ENCODE results near the gene MYO1B. TPM values are rescaled to one million over a fixed set of nuclear protein-coding genes. Genes with fewer than 3 reads are reported as not detected.

MYO1B gene
- polyA plus RNA-seq, 3 donors: 0.01 TPM; not detected in 2

- peaks cover 0 to 4% (median 2%) of the 10 kb centered on the region in 7 donors for H3K9me3 Mint-ChIP-seq
- no peaks in the 10 kb centered on the region for H3K4me1 ChIP-seq (ENCODE audit: control insufficient read depth in 1 of 2, insufficient read depth in 2 of 2, low read length in 2 of 2)
- 100% methylated on average over 3 of the region's 5 CpGs for WGBS (ENCODE audit: insufficient coverage)
These were observed 151.6 kb downstream of the MYO1B start for GRCh38 chr2:191396794-191397193.

GRCh38 chr2:191399601-191400000 is 154.4 kb downstream of the MYO1B start:
- no peaks in the 10 kb centered on the region for H3K36me3 Mint-ChIP-seq
- no peak overlapping the region for H3K4me3 ChIP-seq (replicated peaks in 1 of 3; ENCODE audit: low read depth in 2 of 3, low read length in 3 of 3)
- TF ChIP-seq CTCF (IDR thresholded peaks at IDR 0.05): no peak
- no peak overlapping the region for H2AFZ ChIP-seq (ENCODE audit: insufficient read depth, low read depth, low read length, poor library complexity, severe bottlenecking)
- no peak overlapping the region for H3K4me3 Mint-ChIP-seq
- no peaks in the 10 kb centered on the region for H3K27me3 Mint-ChIP-seq (ENCODE audit: low read depth in 3 of 3)
- H3K9ac ChIP-seq (ENCODE audit: insufficient read depth, low read length, poor library complexity, severe bottlenecking): no peak overlapping the region
- H3K27ac Mint-ChIP-seq: no peak overlapping the region
- WGBS (ENCODE audit: insufficient coverage): 100% methylated on average over 5 of the region's 5 CpGs
- H3K27ac ChIP-seq (ENCODE audit: low read depth in 1 of 2, low read length in 2 of 2): no peak overlapping the region
- peaks cover under 1% of the 10 kb centered on the region for H3K4me1 Mint-ChIP-seq
- H3K9me3 Mint-ChIP-seq: peaks cover 0 to 4% (median 2%) of the 10 kb centered on the region in 7 donors
- no peaks in the 10 kb centered on the region for H3K36me3 ChIP-seq (replicated peaks in 1 of 2; ENCODE audit: control insufficient read depth in 1 of 2, insufficient read depth in 2 of 2, low read length in 2 of 2)
- H3K9me3 ChIP-seq (replicated peaks in 1 of 2; ENCODE audit: control insufficient read depth in 1 of 2, insufficient read depth in 1 of 2, low read length in 2 of 2): peaks cover 0 to 6% of the 10 kb centered on the region in 2 donors
- no peaks in the 10 kb centered on the region for H4K20me1 ChIP-seq (ENCODE audit: insufficient read depth, low read length)
- H3K4me1 ChIP-seq (ENCODE audit: control insufficient read depth in 1 of 2, insufficient read depth in 2 of 2, low read length in 2 of 2): no peaks in the 10 kb centered on the region
- no peak for DNase-seq
- no peaks in the 10 kb centered on the region for H3K27me3 ChIP-seq (ENCODE audit: control insufficient read depth in 2 of 2, insufficient read depth in 2 of 2, low read length in 2 of 2)
- H3K79me2 ChIP-seq (ENCODE audit: insufficient read depth, low read length): no peaks in the 10 kb centered on the region
- intact Hi-C loops (cut with micrococcal nuclease): no loop called here
- no peak overlapping the region for H3K4me2 ChIP-seq (replicated peaks; ENCODE audit: extremely low read depth, low read length, poor library complexity, severe bottlenecking)

More at GRCh38 chr2:191396794-191397193, 151.6 kb downstream of the MYO1B start:
- Histone ChIP-seq H3K36me3 (replicated peaks in 1 of 2; ENCODE audit: control insufficient read depth in 1 of 2, insufficient read depth in 2 of 2, low read length in 2 of 2) (no peaks in the 10 kb centered on the region), H3K27ac (ENCODE audit: low read depth in 1 of 2, low read length in 2 of 2) (no peak overlapping the region), H3K4me3 (replicated peaks in 1 of 3; ENCODE audit: low read depth in 2 of 3, low read length in 3 of 3) (no peak overlapping the region), H4K20me1 (ENCODE audit: insufficient read depth, low read length) (no peaks in the 10 kb centered on the region), H3K79me2 (ENCODE audit: insufficient read depth, low read length) (no peaks in the 10 kb centered on the region), H3K9ac (ENCODE audit: insufficient read depth, low read length, poor library complexity, severe bottlenecking) (no peak overlapping the region), H3K27me3 (ENCODE audit: control insufficient read depth in 2 of 2, insufficient read depth in 2 of 2, low read length in 2 of 2) (no peaks in the 10 kb centered on the region), H3K9me3 (replicated peaks in 1 of 2; ENCODE audit: control insufficient read depth in 1 of 2, insufficient read depth in 1 of 2, low read length in 2 of 2) (peaks cover 0 to 6% of the 10 kb centered on the region in 2 donors), H3K4me2 (replicated peaks; ENCODE audit: extremely low read depth, low read length, poor library complexity, severe bottlenecking) (no peak overlapping the region), H2AFZ (ENCODE audit: insufficient read depth, low read depth, low read length, poor library complexity, severe bottlenecking) (no peak overlapping the region)
- no peak overlapping the region for H3K4me3 Mint-ChIP-seq
- no peaks in the 10 kb centered on the region for H3K36me3 Mint-ChIP-seq
- no peak for DNase-seq
- peak overlapping the region in 1 of 7 donors; percentile 58 for H3K27ac Mint-ChIP-seq
- no peaks in the 10 kb centered on the region for H3K27me3 Mint-ChIP-seq (ENCODE audit: low read depth in 3 of 3)
- intact Hi-C loops (cut with micrococcal nuclease): no loop called here
- no peaks in the 10 kb centered on the region for H3K4me1 Mint-ChIP-seq
- TF ChIP-seq CTCF (IDR thresholded peaks at IDR 0.05): no peak

Measured in CD14-positive monocyte (primary cell).